Caco-2 (cell line): Measurements from ENCODE around the gene CDH6. TPM values are rescaled to one million over a fixed set of nuclear protein-coding genes. Genes with fewer than 3 reads are reported as not detected.

ENCODE experiments used
- BruUV-seq: library from RNA; stranded (reverse); fragments of 400-500 nt; replicated peaks from 2 replicates; lab custom pipeline; 2021; lab: Mats Ljungman, UMichigan
- CTCF ChIA-PET: fragments of 300-600 bp; sonication (Branson Sonifier 250); formaldehyde crosslinking; loops from one replicate; lab custom pipeline; 2022; ENCODE audit warnings: antibody characterized with exemption; lab: Charles Lee
- POLR2A ChIA-PET: fragments of 300-600 bp; sonication (Branson Sonifier 250); formaldehyde crosslinking; loops from one replicate; lab custom pipeline; 2022; ENCODE audit warnings: antibody characterized with exemption; lab: Charles Lee
- DNase-seq, 2 experiments: peaks; one replicate each; pipeline versions ENCODE4 v3.0.0 to v3.0.0-alpha.2; 2020 to 2022
- H3K27me3 ChIP-seq: replicated peaks from 2 replicates; pipeline ENCODE4 v1.6.0; 2011; ENCODE audit warnings: low read length; ENCODE audit not compliant: control insufficient read depth, insufficient read depth
- H3K36me3 ChIP-seq: 2 replicates; pipeline ENCODE4 v1.5.1; 2011; ENCODE audit warnings: low read length; ENCODE audit not compliant: control insufficient read depth, insufficient read depth
- H3K4me1 ChIP-seq: fragments of 250-450 bp; sonication (Bioruptor Pico); 2 replicates; pipeline ENCODE4 v1.5.1; 2020; ENCODE audit warnings: mild to moderate bottlenecking
- H3K4me3 ChIP-seq: 2 replicates; pipeline ENCODE4 v1.5.1; 2011; ENCODE audit warnings: low read depth, mild to moderate bottlenecking, control low read depth, low read length
- H3K9me3 ChIP-seq: fragments of 250-450 bp; sonication (Bioruptor Pico); 2 replicates; pipeline ENCODE4 v1.5.1; 2020; ENCODE audit warnings: mild to moderate bottlenecking, moderate library complexity
- H3K27ac Mint-ChIP-seq: one replicate; pipeline ENCODE4 v1.8.0; 2022; ENCODE audit warnings: mixed read lengths; ENCODE audit not compliant: unreplicated experiment
- H3K27me3 Mint-ChIP-seq: one replicate; pipeline ENCODE4 v1.8.0; 2022; ENCODE audit warnings: mixed read lengths; ENCODE audit not compliant: insufficient read depth, unreplicated experiment
- H3K36me3 Mint-ChIP-seq: one replicate; pipeline ENCODE4 v1.8.0; 2022; ENCODE audit warnings: mild to moderate bottlenecking, mixed read lengths; ENCODE audit not compliant: insufficient read depth, unreplicated experiment
- H3K4me1 Mint-ChIP-seq: one replicate; pipeline ENCODE4 v1.8.0; 2022; ENCODE audit warnings: low read depth, mixed read lengths; ENCODE audit not compliant: unreplicated experiment
- H3K4me3 Mint-ChIP-seq: one replicate; pipeline ENCODE4 v1.8.0; 2022; ENCODE audit warnings: mild to moderate bottlenecking, moderate library complexity, mixed read lengths; ENCODE audit not compliant: unreplicated experiment
- H3K9me3 Mint-ChIP-seq: one replicate; pipeline ENCODE4 v1.8.0; 2022; ENCODE audit warnings: mixed read lengths; ENCODE audit not compliant: unreplicated experiment
- intact Hi-C: fragments of 100-400 bp; cut with micrococcal nuclease; formaldehyde crosslinking; loops from one replicate; pipeline ENCODE4 v1.10.0; 2022; ENCODE audit not compliant: unreplicated experiment
- total RNA-seq: library from RNA; stranded (reverse); gene quantifications from 2 replicates; pipeline ENCODE4 v1.2.3, GENCODE V29; 2022
- TF ChIP-seq, protein P1 (sequence below), 2 experiments: fragments of 200-600 bp in 1 of 2; IDR thresholded peaks; 1 replicate in 1 of 2; 2 replicates in 1 of 2; pipeline versions ENCODE4 v1.5.1 to v1.8.0; 2011 to 2022; ENCODE audit warnings: antibody characterized with exemption in 1 of 2, control low read depth in 1 of 2, inconsistent platforms in 1 of 2, low read depth in 1 of 2, low read length in 1 of 2, mild to moderate bottlenecking in 1 of 2, moderate library complexity in 1 of 2; ENCODE audit not compliant: insufficient read depth in 1 of 2, severe bottlenecking in 1 of 2, unreplicated experiment in 1 of 2

CDH6 gene
- total RNA-seq, 1 experiment from 2014 or later, result 18.0 TPM

DNA sequence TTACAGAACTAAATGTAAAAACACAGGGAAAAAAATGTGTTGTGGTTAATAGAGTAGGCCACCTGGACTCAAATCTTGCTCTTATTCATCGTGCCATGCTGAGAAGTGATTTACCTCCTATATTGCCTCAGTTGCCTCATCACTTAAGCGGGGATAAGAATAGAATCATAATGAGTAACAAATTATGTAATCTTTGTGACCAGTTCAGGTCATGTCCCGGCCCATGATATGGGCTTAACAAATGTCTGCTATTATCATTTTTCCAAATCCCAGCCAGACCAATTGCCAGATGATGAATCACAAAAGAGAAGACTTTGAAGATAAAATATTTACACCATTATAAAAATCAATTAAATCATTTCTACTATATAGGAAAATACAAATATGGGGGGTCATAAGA is 89.8 kb downstream of the CDH6 start:
- ChIA-PET CTCF (no interaction called here), POLR2A (no interaction called here)
- no peaks in the 10 kb centered on the region for H3K27me3 ChIP-seq
- H3K9me3 ChIP-seq, result 0 out of 2 replicates have a peak, but pooled peaks cover 2% of the 10 kb centered on the region
- TF ChIP-seq, protein P1, sequence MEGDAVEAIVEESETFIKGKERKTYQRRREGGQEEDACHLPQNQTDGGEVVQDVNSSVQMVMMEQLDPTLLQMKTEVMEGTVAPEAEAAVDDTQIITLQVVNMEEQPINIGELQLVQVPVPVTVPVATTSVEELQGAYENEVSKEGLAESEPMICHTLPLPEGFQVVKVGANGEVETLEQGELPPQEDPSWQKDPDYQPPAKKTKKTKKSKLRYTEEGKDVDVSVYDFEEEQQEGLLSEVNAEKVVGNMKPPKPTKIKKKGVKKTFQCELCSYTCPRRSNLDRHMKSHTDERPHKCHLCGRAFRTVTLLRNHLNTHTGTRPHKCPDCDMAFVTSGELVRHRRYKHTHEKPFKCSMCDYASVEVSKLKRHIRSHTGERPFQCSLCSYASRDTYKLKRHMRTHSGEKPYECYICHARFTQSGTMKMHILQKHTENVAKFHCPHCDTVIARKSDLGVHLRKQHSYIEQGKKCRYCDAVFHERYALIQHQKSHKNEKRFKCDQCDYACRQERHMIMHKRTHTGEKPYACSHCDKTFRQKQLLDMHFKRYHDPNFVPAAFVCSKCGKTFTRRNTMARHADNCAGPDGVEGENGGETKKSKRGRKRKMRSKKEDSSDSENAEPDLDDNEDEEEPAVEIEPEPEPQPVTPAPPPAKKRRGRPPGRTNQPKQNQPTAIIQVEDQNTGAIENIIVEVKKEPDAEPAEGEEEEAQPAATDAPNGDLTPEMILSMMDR (IDR thresholded peaks at IDR 0.05; ENCODE audit: insufficient read depth in 1 of 2, low read depth in 1 of 2, low read length in 1 of 2, severe bottlenecking in 1 of 2, unreplicated experiment in 1 of 2), result no peak
- H3K4me1 Mint-ChIP-seq, result peaks cover 6% of the 10 kb centered on the region
- no TSS peak for BruUV-seq
- H3K27ac Mint-ChIP-seq, result no peak overlapping the region
- no peak for DNase-seq
- H3K36me3 ChIP-seq, result no peaks in the 10 kb centered on the region
- H3K4me1 ChIP-seq, result no peaks in the 10 kb centered on the region
- no peaks in the 10 kb centered on the region for H3K36me3 Mint-ChIP-seq
- H3K4me3 ChIP-seq, result no peak overlapping the region
- no peaks in the 10 kb centered on the region for H3K9me3 Mint-ChIP-seq
- intact Hi-C loops, result no loop called here
- no peaks in the 10 kb centered on the region for H3K27me3 Mint-ChIP-seq
- H3K4me3 Mint-ChIP-seq, result no peak overlapping the region

DNA sequence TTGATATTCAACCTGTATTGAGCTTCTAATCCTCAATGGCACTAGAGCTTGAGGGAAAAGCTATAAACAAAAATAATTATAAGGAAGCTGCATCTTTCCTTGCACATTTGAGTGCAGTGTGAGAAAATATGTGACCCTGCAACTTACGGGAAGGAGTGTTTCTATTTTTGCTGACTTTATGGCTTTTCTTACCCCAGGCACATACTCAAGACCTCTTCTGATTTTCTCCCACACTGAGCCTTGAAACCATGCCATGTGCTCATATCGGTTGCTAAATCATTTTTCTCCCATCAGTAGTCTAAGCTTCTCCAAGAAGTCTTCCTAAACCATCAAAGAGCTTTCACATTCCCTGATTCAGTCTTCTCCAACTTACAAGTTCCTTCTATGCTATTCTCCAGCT is 91.5 kb downstream of the CDH6 start:
- H3K4me3 ChIP-seq, result no peak overlapping the region
- TF ChIP-seq, protein P1 (IDR thresholded peaks at IDR 0.05; ENCODE audit: insufficient read depth in 1 of 2, low read depth in 1 of 2, low read length in 1 of 2, severe bottlenecking in 1 of 2, unreplicated experiment in 1 of 2), result no peak
- no peak for DNase-seq
- H3K4me1 ChIP-seq, result no peaks in the 10 kb centered on the region
- H3K36me3 Mint-ChIP-seq, result no peaks in the 10 kb centered on the region
- intact Hi-C loops, result no loop called here
- no peaks in the 10 kb centered on the region for H3K27me3 Mint-ChIP-seq
- POLR2A ChIA-PET, result no interaction called here
- no peaks in the 10 kb centered on the region for H3K27me3 ChIP-seq
- peaks cover 6% of the 10 kb centered on the region for H3K4me1 Mint-ChIP-seq
- no peak overlapping the region for H3K27ac Mint-ChIP-seq
- no peaks in the 10 kb centered on the region for H3K9me3 Mint-ChIP-seq
- 0 out of 2 replicates have a peak, but pooled peaks cover 2% of the 10 kb centered on the region for H3K9me3 ChIP-seq
- no peak overlapping the region for H3K4me3 Mint-ChIP-seq
- CTCF ChIA-PET, result no interaction called here
- no peaks in the 10 kb centered on the region for H3K36me3 ChIP-seq
- no TSS peak for BruUV-seq

DNA sequence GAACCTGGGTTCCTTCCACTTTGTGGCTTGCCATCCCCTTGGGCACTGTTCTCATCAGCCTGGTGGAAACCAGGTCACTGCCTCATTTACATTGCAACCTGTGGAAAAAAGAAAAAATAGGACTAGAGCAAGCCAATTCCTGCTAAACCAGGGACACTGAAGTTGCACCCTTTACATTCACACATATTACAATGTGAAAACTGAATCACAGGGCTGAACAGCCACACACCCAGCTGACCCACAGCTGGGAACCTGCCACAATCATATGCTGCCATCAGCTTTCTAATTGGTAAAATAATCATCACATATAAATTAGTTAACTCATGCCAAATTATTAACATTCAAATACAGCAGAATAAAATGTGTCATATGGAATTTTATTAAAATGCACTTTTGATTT is 94.5 kb downstream of the CDH6 start:
- no TSS peak for BruUV-seq
- Histone ChIP-seq H3K36me3 (no peaks in the 10 kb centered on the region), H3K4me3 (no peak overlapping the region), H3K9me3 (0 out of 2 replicates have a peak, but pooled peaks cover 2% of the 10 kb centered on the region), H3K27me3 (no peaks in the 10 kb centered on the region), H3K4me1 (no peaks in the 10 kb centered on the region)
- ChIA-PET POLR2A (no interaction called here), CTCF (no interaction called here)
- H3K4me1 Mint-ChIP-seq, result no peaks in the 10 kb centered on the region
- no peaks in the 10 kb centered on the region for H3K27me3 Mint-ChIP-seq
- TF ChIP-seq, protein P1 (IDR thresholded peaks at IDR 0.05; ENCODE audit: insufficient read depth in 1 of 2, low read depth in 1 of 2, low read length in 1 of 2, severe bottlenecking in 1 of 2, unreplicated experiment in 1 of 2), result no peak
- H3K27ac Mint-ChIP-seq, result no peak overlapping the region
- H3K9me3 Mint-ChIP-seq, result no peaks in the 10 kb centered on the region
- H3K4me3 Mint-ChIP-seq, result no peak overlapping the region
- DNase-seq, result no peak
- no peaks in the 10 kb centered on the region for H3K36me3 Mint-ChIP-seq
- intact Hi-C loops, result no loop called here
